ENCODE data around the gene KAT6B.

KAT6B gene

DNA sequence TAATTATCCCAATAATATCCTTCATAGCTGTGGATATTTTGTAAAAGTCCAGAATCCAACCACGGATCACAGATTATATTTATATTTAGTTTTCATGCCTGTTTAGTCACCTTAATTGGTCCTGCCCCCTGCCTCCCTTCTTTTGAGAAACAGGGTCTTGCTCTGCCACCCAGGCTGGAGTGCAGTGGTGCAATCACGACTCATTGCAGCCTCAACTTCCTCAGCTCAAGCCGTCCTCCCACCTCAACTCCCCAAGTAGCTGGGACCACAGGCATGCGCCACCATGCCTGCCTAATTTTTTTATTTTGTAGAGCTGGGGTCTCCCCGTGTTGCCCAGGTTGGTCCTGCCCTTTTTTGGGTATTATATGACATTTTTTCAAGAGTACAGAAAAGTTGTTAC, 129.4 kb downstream of the KAT6B start:
- H3K4me1 Mint-ChIP-seq = peaks cover 29% of the 10 kb centered on the region

GRCh38 chr10:74956555-74957111, 130.2 kb downstream of the KAT6B start:
- H3K27ac Mint-ChIP-seq = no peak overlapping the region
- H3K4me1 Mint-ChIP-seq = peaks cover 35% of the 10 kb centered on the region
- ATAC-seq (no peak), DNase-seq (no peak)
- H3K4me3 Mint-ChIP-seq = no peak overlapping the region
- H3K9me3 Mint-ChIP-seq = no peaks in the 10 kb centered on the region
- H3K27me3 Mint-ChIP-seq = no peaks in the 10 kb centered on the region

More for the DNA sequence above, 129.4 kb downstream of the KAT6B start:
- H3K9me3 Mint-ChIP-seq = no peaks in the 10 kb centered on the region
- ATAC-seq = no peak
- DNase-seq = no peak
- H3K4me3 Mint-ChIP-seq = no peak overlapping the region
- H3K27me3 Mint-ChIP-seq = no peaks in the 10 kb centered on the region
- no peak overlapping the region for H3K27ac Mint-ChIP-seq

- H3K27ac Mint-ChIP-seq = no peak overlapping the region
- H3K27me3 Mint-ChIP-seq = no peaks in the 10 kb centered on the region
- ATAC-seq = no peak
- no peak for DNase-seq
- no peak overlapping the region for H3K4me3 Mint-ChIP-seq
- peaks cover 36% of the 10 kb centered on the region for H3K4me1 Mint-ChIP-seq
- H3K9me3 Mint-ChIP-seq = no peaks in the 10 kb centered on the region
Measured at GRCh38 chr10:74957285-74957961, 131.0 kb downstream of the KAT6B start.

DNA sequence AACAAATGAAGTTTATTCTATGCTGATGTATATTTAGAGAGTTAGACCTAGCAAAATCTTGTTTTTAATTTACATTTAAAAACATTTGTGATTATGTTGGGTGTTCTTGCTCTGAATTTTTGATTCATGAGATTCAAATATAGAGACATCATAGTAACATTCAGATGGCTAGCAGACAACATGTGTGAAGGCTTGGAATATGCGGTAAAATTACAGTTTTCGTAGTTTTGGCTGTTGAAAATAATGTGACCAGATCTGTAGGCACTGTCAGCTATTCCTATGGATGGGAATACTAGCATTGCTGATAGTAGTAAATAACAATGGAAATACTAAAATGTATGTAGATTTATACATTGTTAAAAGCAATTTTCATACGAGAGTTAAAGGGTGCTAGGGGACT, 131.9 kb downstream of the KAT6B start:
- Mint-ChIP-seq H3K4me1 (peaks cover 34% of the 10 kb centered on the region), H3K27ac (no peak overlapping the region), H3K9me3 (no peaks in the 10 kb centered on the region), H3K27me3 (no peaks in the 10 kb centered on the region), H3K4me3 (no peak overlapping the region)
- no peak for ATAC-seq
- no peak for DNase-seq

DNA sequence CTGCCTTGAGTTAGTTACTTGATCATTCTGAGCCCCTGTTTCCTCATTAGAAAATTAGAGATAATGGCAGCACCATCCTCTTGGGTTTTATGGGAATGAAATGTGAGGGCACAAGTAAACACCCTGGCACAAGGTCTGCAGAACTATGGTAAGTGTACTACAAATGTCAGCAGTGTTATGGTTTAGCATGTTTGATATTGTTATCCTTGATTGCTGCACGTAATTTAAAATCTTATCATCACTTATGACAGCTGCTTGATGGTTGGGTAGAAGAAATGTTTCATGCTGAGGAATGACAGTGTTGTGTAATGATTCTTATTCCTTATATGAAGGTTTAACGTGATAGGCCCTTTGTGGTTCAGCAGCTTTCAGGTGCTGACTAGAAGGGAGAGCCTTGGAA, 134.3 kb downstream of the KAT6B start:
- no peak overlapping the region for H3K27ac Mint-ChIP-seq
- DNase-seq (no peak), ATAC-seq (no peak)
- H3K9me3 Mint-ChIP-seq = no peaks in the 10 kb centered on the region
- H3K4me3 Mint-ChIP-seq = no peak overlapping the region
- peaks cover 51% of the 10 kb centered on the region for H3K4me1 Mint-ChIP-seq
- no peaks in the 10 kb centered on the region for H3K27me3 Mint-ChIP-seq

DNA sequence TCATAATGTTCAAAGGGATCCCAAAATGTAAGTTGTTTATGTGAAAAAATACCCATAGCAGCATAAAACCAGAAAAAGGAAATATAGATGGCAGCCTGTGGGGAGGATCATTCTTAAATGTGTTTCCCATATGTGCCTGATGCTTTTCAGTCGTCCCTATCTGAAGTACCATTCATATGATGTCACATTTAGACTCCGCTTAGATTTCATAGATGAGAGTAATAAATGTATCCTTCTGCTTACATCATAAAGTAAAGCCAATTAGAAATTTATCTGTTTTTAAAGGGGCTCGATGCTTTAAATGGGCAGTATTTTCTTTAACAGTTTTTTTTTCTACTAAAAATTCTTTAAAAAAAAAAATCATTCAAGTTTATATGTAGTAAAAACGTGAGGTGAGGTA, 136.1 kb downstream of the KAT6B start:
- no peaks in the 10 kb centered on the region for H3K27me3 Mint-ChIP-seq
- ATAC-seq (no peak), DNase-seq (no peak)
- H3K27ac Mint-ChIP-seq = no peak overlapping the region
- H3K4me3 Mint-ChIP-seq = no peak overlapping the region
- H3K4me1 Mint-ChIP-seq = peaks cover 50% of the 10 kb centered on the region
- H3K9me3 Mint-ChIP-seq = peaks cover 0 to 7% of the 10 kb centered on the region in 2 donors

DNA sequence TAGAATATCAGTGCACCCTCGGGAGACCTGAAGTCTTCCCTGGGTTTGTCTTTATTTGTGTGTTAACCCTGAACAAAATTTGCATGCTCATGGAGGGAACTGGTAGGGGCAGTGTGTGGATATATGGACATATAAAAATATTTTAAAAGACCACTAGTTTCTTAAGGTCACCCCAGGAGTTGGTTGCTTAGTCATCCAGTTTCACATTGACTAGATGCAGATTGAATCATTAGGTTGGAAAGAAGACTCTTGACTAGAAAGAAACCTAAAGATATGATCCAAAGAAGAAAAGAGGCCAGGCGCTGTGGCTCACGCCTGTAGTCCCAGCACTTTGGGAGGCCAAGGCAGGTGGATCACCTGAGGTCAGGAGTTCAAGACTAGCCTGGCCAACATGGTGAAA, 137.1 kb downstream of the KAT6B start:
- peaks cover 0 to 7% of the 10 kb centered on the region in 2 donors for H3K9me3 Mint-ChIP-seq
- H3K27ac Mint-ChIP-seq = peak overlapping the region in 1 of 2 donors; percentile 85
- ATAC-seq (peak; percentile 67), DNase-seq (no peak)
- H3K4me3 Mint-ChIP-seq = peak overlapping the region; percentile 29 to 63
- H3K27me3 Mint-ChIP-seq = no peaks in the 10 kb centered on the region
- peaks cover 59% of the 10 kb centered on the region for H3K4me1 Mint-ChIP-seq

DNA sequence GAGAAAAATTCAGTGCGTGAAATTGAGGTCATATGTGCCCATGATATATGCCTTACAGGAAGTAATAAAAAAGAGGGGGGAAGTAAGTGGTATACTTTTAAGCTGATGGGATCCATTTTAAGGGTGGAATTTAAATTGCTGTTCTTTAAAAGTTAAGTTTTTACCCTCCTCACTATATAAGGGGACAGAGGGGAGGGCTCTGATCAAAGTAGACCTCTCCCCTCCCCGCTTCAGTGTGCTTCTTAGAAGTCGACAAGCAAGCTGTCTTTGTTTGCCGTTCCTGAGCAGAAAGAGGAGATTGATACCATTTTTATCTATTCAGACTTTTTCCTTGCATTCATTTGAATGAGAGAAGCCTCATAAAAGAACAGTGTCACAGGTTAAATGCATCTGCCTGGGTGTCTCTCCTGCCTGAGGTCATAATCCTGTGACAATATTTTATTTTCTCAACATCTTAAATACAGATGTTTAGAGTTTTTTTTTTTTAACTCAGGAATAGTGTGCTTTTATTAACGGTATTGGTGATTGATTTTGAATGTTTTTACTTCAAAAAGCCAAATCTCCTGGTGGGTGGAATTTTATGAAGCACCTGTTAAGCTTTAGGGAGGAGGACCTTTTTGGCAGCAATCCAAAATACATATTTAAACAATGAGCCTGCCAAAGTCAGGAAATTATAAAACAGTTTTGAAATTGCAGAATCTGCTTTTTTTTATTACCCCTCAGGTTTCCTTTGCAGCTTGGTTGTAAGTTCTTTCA, 141.7 kb downstream of the KAT6B start:
- Mint-ChIP-seq H3K9me3 (peaks cover 0 to 7% of the 10 kb centered on the region in 2 donors), H3K4me3 (peak overlapping the region; percentile 69), H3K4me1 (peaks cover 57% of the 10 kb centered on the region), H3K27ac (peak overlapping the region; percentile 84 to 90), H3K27me3 (no peaks in the 10 kb centered on the region)
- ATAC-seq = peak; percentile 28
- no peak for DNase-seq

GRCh38 chr10:74968667-74969061, 142.3 kb downstream of the KAT6B start:
- ATAC-seq = no peak
- peaks cover 0 to 7% of the 10 kb centered on the region in 2 donors for H3K9me3 Mint-ChIP-seq
- H3K27me3 Mint-ChIP-seq = no peaks in the 10 kb centered on the region
- peak overlapping the region; percentile 69 for H3K4me3 Mint-ChIP-seq
- peaks cover 52% of the 10 kb centered on the region for H3K4me1 Mint-ChIP-seq
- no peak for DNase-seq
- H3K27ac Mint-ChIP-seq = peak overlapping the region; percentile 21 to 90

DNA sequence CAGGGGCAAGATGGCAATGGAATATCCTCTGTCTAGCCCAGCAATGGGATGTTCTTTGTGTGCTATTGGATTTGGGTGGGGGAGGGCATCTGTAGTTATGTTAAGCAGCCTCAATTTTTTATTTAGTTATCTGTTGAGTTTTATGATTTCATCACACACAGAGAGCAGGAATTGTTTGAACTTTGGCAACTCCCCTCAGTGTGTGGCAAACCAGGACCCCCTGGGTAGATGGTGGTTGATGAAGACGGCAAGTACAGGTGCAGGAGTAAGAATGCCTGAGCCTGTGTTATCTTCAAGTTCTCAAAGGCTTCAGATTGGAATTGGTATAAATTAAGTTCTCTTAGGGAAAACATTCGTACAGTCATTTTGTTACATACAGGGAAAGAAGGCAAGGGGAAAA, 142.7 kb downstream of the KAT6B start:
- H3K4me1 Mint-ChIP-seq = peaks cover 47% of the 10 kb centered on the region
- peaks cover 0 to 7% of the 10 kb centered on the region in 2 donors for H3K9me3 Mint-ChIP-seq
- no peak for ATAC-seq
- H3K27me3 Mint-ChIP-seq = no peaks in the 10 kb centered on the region
- peak overlapping the region; percentile 21 to 90 for H3K27ac Mint-ChIP-seq
- no peak for DNase-seq
- H3K4me3 Mint-ChIP-seq = peak overlapping the region; percentile 69

DNA sequence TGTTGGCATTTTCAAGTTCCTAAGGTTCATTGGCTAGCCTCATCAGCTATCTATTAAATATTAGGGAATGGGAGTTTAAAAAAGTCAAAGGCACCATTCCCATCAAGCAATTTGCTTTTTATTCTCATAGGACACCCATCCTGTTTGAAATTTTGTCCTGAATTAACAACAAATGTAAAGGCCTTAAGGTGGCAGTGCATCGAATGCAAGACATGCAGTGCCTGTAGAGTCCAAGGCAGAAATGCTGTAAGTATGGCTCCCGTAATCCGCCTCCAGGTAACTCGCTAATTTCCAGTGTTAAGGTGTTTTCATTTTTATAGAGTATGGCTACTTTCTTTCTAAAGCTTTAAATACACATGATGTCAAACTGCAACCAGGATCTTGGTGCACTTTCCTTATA, 143.1 kb downstream of the KAT6B start:
- Mint-ChIP-seq H3K27me3 (no peaks in the 10 kb centered on the region), H3K9me3 (peaks cover 0 to 7% of the 10 kb centered on the region in 2 donors), H3K4me3 (peak overlapping the region; percentile 36 to 69), H3K4me1 (peaks cover 46% of the 10 kb centered on the region), H3K27ac (no peak overlapping the region)
- no peak for DNase-seq
- no peak for ATAC-seq

- Mint-ChIP-seq H3K27ac (no peak overlapping the region), H3K4me3 (no peak overlapping the region), H3K27me3 (no peaks in the 10 kb centered on the region), H3K9me3 (no peaks in the 10 kb centered on the region), H3K4me1 (peaks cover 50% of the 10 kb centered on the region)
- no peak for ATAC-seq
- DNase-seq = no peak
Measured at GRCh38 chr10:74973741-74974392, 147.5 kb downstream of the KAT6B start.

DNA sequence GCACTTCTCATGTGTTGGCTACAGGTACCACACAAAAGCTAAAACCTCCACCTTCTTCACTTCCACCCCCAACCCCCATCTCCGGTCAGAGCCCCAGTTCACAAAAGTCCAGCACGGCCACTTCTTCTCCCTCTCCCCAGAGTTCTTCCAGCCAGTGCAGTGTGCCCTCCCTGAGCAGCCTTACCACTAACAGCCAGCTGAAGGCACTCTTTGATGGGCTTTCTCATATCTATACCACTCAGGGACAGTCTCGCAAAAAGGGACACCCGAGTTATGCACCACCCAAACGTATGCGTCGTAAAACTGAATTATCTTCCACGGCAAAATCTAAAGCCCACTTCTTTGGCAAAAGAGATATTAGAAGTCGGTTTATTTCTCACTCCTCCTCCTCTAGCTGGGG, 149.4 kb downstream of the KAT6B start:
- Mint-ChIP-seq H3K27ac (peak overlapping the region in 1 of 2 donors; percentile 79), H3K4me3 (no peak overlapping the region), H3K27me3 (no peaks in the 10 kb centered on the region), H3K4me1 (peaks cover 41% of the 10 kb centered on the region), H3K9me3 (no peaks in the 10 kb centered on the region)
- ATAC-seq (no peak), DNase-seq (no peak)

- Mint-ChIP-seq H3K27ac (no peak overlapping the region), H3K4me3 (peak overlapping the region; percentile 10 to 60), H3K4me1 (peaks cover 41% of the 10 kb centered on the region), H3K27me3 (no peaks in the 10 kb centered on the region), H3K9me3 (no peaks in the 10 kb centered on the region)
- ATAC-seq (no peak), DNase-seq (no peak)
Measured at GRCh38 chr10:74976565-74976964, 150.2 kb downstream of the KAT6B start.

GRCh38 chr10:74977072-74977471, 150.7 kb downstream of the KAT6B start:
- Mint-ChIP-seq H3K9me3 (no peaks in the 10 kb centered on the region), H3K27ac (peak overlapping the region in 1 of 2 donors; percentile 71), H3K4me1 (peaks cover 43% of the 10 kb centered on the region), H3K27me3 (no peaks in the 10 kb centered on the region), H3K4me3 (peak overlapping the region; percentile 60 to 77)
- DNase-seq (no peak), ATAC-seq (peak; percentile 77)

All from stimulated activated naive CD8-positive, alpha-beta T cell treated with anti-CD3 and anti-CD28 coated beads, Interleukin-15, amount 100 ng/mL, for 72 hours (primary cell).